ENCODE data around the gene DDX6.

DDX6 gene

GRCh38 chr11:118778898-118779297 is 12.1 kb downstream of the DDX6 start:
- Histone ChIP-seq H3K36me3 (ENCODE audit: insufficient read depth, low read length) (peaks cover 100% of the 10 kb centered on the region), H3K9ac (ENCODE audit: low read depth, low read length) (no peak overlapping the region), H2AFZ (ENCODE audit: low read depth, low read length) (no peak overlapping the region), H3K4me3 (ENCODE audit: low read depth in 1 of 2, low read length in 2 of 2) (no peak overlapping the region), H4K20me1 (ENCODE audit: insufficient read depth, low read length) (peaks cover 85% of the 10 kb centered on the region), H3K27me3 (ENCODE audit: insufficient read depth, low read length, poor library complexity) (no peaks in the 10 kb centered on the region), H3K79me2 (ENCODE audit: insufficient read depth, low read length) (peaks cover 100% of the 10 kb centered on the region), H3K4me1 (ENCODE audit: insufficient read depth, low read length) (peaks cover 8% of the 10 kb centered on the region; the same call in 1 of the 2 replicates), H3K27ac (ENCODE audit: low read length) (no peak overlapping the region), H3K4me2 (ENCODE audit: insufficient read depth, low read length) (no peak overlapping the region), H3K9me3 (ENCODE audit: insufficient read depth, low read length, severe bottlenecking) (no peaks in the 10 kb centered on the region)
- no peak for ATAC-seq (ENCODE audit: insufficient read depth, low read depth)
- TF ChIP-seq CTCF (IDR thresholded peaks at IDR 0.05; ENCODE audit: borderline replicate concordance, extremely low read depth, low read length, poor library complexity, severe bottlenecking): no peak
- no peak for TF ChIP-seq EZH2 (IDR thresholded peaks at IDR 0.05; ENCODE audit: borderline replicate concordance, low read depth, low read length, severe bottlenecking)
- DNase-seq: no peak

GRCh38 chr11:118774032-118774431 is 16.9 kb downstream of the DDX6 start:
- no peaks in the 10 kb centered on the region for H3K9me3 ChIP-seq (ENCODE audit: insufficient read depth, low read length, severe bottlenecking)
- no peaks in the 10 kb centered on the region for H3K27me3 ChIP-seq (ENCODE audit: insufficient read depth, low read length, poor library complexity)
- H3K4me3 ChIP-seq (ENCODE audit: low read depth in 1 of 2, low read length in 2 of 2): no peak overlapping the region
- H3K4me1 ChIP-seq (ENCODE audit: insufficient read depth, low read length): peaks cover 6% of the 10 kb centered on the region; the same call in 1 of the 2 replicates
- H3K9ac ChIP-seq (ENCODE audit: low read depth, low read length): no peak overlapping the region
- ATAC-seq (ENCODE audit: insufficient read depth, low read depth): no peak
- H3K4me2 ChIP-seq (ENCODE audit: insufficient read depth, low read length): no peak overlapping the region
- TF ChIP-seq EZH2 (IDR thresholded peaks at IDR 0.05; ENCODE audit: borderline replicate concordance, low read depth, low read length, severe bottlenecking): no peak
- no peak for TF ChIP-seq CTCF (IDR thresholded peaks at IDR 0.05; ENCODE audit: borderline replicate concordance, extremely low read depth, low read length, poor library complexity, severe bottlenecking)
- no peak overlapping the region for H2AFZ ChIP-seq (ENCODE audit: low read depth, low read length)
- peaks cover 99% of the 10 kb centered on the region for H3K79me2 ChIP-seq (ENCODE audit: insufficient read depth, low read length)
- no peak for DNase-seq
- H4K20me1 ChIP-seq (ENCODE audit: insufficient read depth, low read length): peaks cover 85% of the 10 kb centered on the region
- no peak overlapping the region for H3K27ac ChIP-seq (ENCODE audit: low read length)
- peaks cover 96% of the 10 kb centered on the region for H3K36me3 ChIP-seq (ENCODE audit: insufficient read depth, low read length)

DNA sequence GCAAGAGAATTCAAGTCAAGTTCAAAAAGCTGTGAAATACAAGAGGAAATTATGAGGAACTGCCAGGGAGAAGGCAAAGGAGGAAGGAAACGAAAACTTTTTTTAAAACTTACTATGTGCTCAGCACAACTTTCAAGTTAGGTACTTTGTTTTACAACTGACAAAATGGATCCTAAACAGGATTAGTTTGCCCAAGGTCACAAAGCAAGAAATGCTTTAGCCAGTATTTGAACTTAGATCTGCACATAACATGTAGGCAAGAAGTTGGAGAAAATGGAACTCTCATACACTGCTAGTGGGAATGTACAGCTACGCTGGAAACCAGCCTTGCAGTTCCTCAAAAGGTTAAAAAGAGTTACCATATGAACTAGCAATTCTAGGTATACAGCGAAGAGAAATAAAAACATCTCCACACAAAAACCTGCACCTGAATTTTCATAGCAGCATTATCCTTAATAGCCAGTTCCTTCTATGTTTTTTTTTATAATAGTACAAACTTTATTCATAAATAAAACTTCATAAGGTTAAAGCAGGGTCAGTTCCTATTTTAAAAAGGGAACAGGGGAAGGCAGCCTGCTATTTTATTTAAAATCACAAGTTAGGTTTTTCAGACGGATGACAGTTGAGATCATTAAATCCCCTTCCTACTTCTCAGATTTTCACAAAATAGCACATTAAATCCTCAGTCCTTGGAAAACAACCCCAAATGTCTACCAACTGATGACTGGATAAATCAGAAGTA is 19.2 kb downstream of the DDX6 start:
- Histone ChIP-seq H4K20me1 (ENCODE audit: insufficient read depth, low read length) (peaks cover 82% of the 10 kb centered on the region), H3K4me2 (ENCODE audit: insufficient read depth, low read length) (no peak overlapping the region)

More for the DNA sequence above, 19.2 kb downstream of the DDX6 start:
- H3K9ac ChIP-seq (ENCODE audit: low read depth, low read length): no peak overlapping the region
- H3K79me2 ChIP-seq (ENCODE audit: insufficient read depth, low read length): peaks cover 99% of the 10 kb centered on the region
- H3K36me3 ChIP-seq (ENCODE audit: insufficient read depth, low read length): peaks cover 96% of the 10 kb centered on the region
- H3K9me3 ChIP-seq (ENCODE audit: insufficient read depth, low read length, severe bottlenecking): no peaks in the 10 kb centered on the region
- H2AFZ ChIP-seq (ENCODE audit: low read depth, low read length): no peak overlapping the region
- TF ChIP-seq CTCF (IDR thresholded peaks at IDR 0.05; ENCODE audit: borderline replicate concordance, extremely low read depth, low read length, poor library complexity, severe bottlenecking): no peak
- TF ChIP-seq EZH2 (IDR thresholded peaks at IDR 0.05; ENCODE audit: borderline replicate concordance, low read depth, low read length, severe bottlenecking): no peak
- no peaks in the 10 kb centered on the region for H3K27me3 ChIP-seq (ENCODE audit: insufficient read depth, low read length, poor library complexity)
- DNase-seq (no peak), ATAC-seq (ENCODE audit: insufficient read depth, low read depth) (no peak)
- H3K4me3 ChIP-seq (ENCODE audit: low read depth in 1 of 2, low read length in 2 of 2): no peak overlapping the region
- 0 out of 2 replicates have a peak, but pooled peaks cover 3% of the 10 kb centered on the region for H3K4me1 ChIP-seq (ENCODE audit: insufficient read depth, low read length)
- no peak overlapping the region for H3K27ac ChIP-seq (ENCODE audit: low read length)

All from DND-41 (cell line).